ENCODE measurements around the gene BLOC1S4.
"Not testable (repeated sequence)": the region's sequence is repeated elsewhere in the genome, so short reads cannot be mapped to it uniquely, and the experiment has no call there.

The BLOC1S4 gene

DNA sequence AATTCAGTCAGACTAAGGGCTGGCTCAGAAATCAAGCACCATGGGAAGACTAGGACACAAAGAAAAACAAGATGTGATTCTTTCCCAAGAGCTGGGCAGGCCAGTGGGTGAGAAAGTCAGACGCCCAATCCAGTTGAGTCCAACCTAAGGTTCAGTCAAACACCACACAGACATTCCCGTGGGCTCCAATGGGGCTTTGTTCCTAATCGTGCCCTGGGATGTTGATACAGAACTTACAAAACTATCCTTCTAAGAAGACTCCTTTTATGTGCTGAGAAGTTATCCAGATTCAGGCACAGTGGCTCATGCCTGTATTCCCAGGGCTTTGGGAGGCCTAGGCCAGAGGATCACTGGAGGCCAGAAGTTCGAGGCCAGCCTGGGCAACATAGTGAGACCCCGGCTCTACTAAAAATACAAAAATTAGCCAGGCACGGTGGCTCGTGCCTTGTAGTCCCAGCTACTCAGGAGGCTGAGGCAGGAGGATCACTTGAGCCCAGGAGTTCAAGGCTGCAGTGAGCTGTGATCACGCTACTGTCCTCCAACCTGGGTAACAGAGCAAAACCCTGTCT is 3.7 kb downstream of the BLOC1S4 start:
- no peak for DNase-seq

DNA sequence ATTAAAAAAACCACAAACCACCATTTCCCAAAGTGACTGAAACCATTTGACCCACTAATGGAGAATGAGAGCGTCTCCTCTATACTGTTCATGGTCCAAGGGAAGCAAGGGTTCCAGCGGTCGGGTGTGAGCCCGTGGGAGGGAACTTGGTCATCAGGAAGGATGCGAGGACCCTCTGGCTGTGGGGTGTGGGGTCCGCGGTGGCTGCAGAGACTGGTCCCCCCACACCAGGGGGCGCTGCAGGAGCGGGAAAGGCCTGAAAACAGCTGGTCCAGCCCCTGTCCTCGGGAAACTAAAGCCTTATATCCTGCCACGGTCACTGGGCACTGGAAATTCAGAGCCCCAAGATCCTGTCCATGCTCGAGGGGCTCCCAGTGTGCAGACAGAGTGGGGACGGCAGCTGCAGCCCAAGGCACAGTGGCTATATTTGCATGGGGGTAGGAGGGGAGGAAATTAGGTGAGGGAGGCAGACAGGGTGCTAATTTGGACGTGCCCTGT is 4.3 kb downstream of the BLOC1S4 start:
- peak; percentile 83 for DNase-seq

DNA sequence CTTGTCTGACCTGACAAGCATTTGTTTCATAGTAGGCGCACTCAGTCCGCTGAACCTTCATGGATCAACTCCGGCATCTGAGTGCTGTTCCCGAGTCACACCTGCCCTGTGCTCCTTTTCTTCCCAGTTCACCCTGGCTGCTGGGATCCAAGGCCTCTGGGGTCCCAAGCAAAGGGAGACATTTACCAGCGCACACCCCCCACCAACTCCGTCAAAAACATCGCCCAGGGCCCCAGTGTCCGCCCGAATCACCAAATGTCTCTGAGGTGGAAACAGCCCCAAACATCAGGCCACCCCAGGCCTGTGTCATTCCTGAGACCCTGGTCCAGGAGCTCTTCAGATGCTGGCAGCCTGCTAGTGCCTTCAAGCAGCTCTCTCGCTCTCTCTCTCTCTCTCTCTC is 5.1 kb downstream of the BLOC1S4 start:
- DNase-seq = no peak

GRCh38 chr4:6722891-6723290 is 6.9 kb downstream of the BLOC1S4 start:
- DNase-seq = no peak

DNA sequence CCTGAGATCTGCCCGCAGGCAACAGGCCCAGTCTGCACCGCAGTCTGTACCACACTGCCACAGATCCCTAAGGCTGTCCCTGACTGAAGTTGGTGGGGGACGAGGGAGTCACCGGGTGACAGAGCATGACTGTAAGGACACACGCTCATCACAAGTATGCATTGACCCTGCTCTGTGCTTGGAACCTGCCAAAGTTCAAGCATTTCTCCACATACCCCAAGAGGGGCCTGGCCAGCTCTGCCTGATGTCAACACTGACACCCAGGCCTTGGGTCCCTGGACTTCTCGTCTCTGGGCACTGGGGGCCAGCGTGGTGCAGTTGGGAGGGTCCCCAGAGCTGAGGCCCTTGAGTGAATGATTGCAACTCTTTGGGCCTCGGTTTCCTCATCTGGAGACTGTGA is 7.9 kb downstream of the BLOC1S4 start:
- no peak for DNase-seq

DNA sequence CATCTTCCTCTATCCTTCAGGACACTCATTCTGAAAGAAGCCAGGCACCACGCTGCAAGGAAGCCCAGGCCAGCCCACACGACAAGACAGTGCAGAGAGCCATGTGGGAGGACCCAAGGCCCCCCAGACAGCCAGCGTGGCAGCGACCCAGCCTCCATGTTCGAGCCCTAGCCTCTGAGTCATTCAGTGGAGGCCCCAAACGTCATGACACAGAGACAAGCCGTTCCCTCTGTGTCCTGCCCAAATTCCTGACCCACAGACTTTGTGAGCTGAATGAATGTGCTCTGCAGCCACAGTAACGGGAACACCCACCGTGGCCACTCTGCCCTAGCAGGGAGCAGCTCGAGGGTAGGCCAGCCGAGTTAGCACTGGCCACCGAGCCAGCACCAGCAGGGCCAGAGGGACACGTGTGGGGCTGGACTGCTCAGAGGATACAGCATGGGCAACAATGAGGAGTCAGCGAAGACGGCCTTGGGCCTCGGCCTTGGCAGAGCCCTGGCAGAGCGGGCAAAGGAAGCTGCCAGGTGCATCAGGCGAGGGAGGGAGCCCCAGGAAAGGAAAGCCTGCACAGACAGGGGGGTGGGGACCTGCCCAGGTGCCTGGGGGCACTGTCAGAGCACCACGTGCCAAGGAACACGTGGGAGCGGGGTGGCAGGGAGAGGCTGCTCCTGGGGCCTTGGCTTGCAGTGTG is 8.6 kb downstream of the BLOC1S4 start:
- no peak for DNase-seq

DNA sequence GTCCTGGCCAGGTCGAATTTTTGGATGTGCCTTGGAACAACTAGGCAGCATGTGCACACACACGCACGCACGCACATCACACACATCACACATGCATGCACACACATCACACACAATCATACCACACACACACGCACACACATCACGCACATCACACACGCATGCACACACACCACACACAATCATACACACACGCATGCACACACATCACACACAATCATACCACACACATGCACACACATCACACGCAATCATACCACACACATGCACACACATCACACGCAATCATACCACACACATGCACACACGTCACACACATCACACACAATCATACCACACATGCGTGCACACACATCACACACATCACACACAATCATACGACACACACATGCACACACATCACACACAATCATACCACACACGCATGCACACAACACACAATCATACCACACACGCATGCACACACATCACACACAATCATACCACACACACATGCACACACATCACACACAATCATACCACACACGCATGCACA is 9.5 kb downstream of the BLOC1S4 start:
- DNase-seq = not testable (repeated sequence)

DNA sequence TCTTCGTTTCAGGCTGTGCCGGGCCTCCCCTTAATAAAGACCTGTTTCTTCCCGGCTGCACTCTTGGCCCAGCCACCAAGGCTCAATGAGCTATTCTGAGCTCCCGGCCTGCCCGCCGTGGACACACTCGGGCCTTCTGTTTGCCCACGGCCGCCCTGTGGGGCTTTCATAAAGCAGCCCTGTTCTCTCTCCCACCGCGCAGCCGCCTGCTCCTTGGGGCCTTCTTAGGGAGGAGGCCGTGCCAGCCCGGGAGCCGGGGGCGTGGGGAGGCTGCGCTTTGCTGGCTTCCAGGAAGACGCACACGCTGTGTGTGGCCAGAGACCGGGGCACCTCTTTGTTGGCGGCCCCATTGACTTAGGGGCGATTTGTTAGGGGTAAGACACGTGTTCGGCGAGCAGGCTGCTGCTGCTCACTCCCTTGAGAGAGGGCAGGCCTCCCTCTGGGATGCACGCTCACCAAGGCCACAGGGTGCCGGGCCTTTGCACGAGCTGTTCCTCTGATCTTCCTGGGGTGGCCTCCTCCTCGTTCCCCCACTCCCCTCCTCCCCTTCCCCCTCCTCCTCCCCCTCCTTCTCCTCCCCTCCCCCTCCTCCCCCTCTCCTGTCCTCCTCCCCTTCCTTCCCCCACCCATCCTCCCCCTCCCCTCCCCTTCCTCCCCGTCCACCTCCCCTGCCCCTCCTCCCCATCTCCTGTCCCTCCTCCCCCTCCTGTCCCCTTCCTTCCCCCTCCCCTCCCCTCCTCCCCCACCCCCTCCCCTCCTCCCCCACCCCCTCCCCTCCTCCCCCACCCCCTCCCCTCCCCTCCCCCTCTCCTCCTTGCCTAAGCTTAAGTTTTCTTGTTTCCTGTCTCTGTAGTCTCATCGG is 11.3 kb downstream of the BLOC1S4 start:
- DNase-seq = no peak

DNA sequence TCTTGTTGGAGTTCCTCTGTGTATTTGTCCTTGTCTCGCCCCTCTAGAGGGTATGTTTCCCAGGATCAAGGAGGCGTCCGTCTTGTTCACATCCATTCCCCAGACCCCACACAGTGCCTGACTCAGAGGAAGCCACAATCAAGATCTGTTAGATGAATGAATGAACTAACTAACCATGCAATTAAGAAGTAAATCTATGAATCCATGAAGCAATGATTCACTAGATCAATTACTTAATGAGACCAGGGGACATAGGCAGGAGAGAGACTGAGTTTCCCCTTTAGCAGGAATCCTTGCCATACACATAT is 11.9 kb downstream of the BLOC1S4 start:
- peak; percentile 19 for DNase-seq

GRCh38 chr4:6728320-6729029 is 12.5 kb downstream of the BLOC1S4 start:
- no peak for DNase-seq

DNA sequence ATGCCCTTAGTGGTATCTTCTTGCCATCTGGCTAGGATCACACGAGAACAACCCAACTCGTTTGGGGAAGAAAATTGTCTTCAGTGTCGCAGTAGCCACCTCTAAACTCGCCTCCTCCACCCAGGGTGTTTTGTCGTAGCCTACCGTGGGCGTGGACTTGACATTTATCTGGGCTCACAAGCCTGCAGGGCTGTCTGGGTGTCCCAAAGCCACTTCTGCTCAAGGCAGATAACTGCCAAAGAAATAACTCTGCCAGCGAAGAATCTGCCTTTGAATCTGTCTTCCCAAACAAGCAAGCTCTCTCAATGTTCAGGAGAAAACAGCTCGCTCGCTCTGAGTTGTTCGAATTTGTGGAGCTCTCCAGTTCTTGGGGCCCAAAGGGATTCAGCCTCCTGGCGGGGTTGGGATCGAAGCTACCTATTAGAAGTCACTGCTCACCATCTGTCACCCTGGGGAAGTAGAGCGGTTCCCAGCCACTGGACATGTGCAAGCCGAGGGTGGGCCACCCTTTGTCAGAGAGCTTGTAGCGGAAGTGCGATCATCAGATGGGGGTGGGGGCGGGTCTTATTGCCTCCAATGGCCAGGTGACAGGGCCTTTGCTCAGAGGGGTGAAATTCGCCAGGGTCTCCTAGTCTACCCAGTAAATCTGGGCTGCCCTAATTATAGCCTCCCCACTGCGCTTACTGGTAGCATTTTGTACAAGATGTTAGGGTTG is 14.8 kb downstream of the BLOC1S4 start:
- DNase-seq = peak; percentile 98

GRCh38 chr4:6731318-6731675 is 15.3 kb downstream of the BLOC1S4 start:
- DNase-seq = no peak

GRCh38 chr4:6731780-6732179 is 15.8 kb downstream of the BLOC1S4 start:
- DNase-seq = no peak

DNA sequence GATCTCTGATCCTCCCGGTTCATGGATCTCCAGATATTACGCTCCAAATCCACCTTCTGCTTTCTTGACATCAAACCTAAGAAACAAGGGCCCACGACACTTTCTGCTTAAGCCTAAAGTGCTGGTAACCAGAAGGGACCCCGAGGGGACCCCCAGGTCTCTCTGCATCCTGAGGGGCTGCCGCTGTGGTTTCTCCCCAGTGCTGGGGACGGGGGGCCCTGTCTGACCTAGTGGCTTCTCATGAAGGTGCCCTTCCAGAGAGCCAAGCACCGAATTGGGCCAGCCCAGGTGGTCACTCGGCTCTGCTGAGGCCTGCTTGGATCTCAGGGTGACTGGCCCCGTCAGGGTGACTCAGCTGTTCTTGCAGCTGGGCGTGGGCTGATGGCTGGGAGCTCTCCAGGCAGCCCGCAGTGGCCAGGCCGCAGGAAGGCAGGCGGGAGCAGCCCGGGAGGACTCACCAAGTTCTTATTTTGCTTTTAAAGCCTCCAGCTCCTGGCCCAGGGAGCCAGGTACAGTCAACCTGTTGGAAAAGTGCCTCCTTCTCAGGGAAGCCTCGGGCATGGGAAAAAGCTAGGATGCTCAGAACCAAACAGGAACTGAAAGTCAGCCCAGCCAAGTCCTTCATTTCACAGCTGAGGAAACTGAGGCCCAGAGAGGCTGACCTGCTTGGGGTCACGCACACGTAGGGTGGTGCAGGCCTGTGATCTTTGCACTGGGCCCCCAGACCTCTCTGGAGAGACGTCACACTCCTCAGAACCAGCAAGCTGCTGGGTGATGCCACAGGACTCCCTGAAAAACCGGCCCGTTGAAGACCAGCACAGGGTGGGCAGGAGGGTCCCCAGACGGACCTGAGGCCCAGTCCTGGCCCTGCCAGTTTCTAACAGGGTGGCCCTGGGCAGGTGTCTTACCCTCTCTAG is 16.7 kb downstream of the BLOC1S4 start:
- DNase-seq = peak; percentile 90

DNA sequence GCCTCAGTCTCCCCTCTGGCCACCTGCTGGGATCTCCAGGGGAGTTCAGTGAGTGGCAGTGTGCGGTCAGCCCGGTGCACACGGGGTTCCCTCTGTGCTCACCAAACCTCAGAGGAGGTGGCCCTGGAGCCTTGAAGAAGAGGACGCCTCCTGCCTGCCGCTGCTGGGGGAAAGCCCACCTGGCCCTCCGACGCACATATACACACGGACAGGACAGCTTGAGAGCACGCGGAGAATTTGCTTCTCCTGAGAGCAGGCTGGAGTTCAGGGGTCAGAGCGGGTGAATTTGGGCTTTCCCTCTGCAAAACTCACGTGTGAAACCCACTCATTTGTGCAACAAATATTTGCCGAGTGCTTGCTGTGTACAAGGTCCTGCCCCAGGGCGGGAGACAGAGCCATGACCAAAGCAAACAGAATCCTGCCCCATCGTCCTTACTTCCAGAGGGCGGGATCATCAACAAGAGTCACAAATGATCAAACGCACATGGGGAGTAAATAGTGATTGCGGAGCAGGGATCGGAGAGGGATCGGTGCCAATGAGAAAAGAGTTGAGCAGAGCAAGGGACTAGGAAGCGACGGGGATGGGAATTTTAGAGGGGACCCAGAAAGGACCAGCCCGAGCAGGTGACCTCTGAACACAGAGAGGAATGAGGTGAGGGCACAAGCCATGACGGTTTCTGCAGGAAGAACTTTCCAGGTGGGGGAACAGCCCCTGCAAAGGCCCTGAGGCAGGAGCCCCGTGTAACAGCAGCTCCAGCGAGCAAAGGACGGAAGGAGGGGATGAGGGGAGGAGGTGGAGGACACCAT is 17.6 kb downstream of the BLOC1S4 start:
- DNase-seq = no peak

DNA sequence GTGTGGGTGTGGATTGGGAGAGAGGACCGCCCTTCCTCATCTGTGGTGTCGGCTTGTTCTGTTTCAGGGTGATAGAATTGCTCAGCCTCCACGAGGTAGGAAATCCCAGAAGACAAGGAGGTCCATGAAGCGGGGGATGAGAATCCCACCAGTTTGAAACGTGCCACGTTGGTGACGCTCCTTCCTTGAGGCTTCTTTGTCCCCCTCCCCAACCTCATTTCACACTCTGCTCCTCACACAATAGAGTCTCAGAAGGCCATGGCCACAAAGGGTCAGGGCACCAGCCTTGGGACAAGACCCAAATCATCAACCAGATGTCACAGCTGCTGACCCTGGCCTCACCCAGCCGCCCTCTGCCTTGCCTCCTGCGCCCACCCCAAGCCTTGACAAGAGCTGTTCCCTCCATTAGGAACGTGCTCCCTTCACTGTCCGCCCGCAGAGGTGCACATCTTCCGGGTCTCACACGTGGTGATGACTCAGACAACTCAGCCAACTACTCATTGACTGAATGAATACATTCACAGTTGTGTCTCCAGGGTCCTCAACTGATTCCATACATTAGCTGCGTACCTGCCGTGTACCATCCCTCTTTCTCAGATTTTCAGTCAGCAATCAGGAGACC is 18.3 kb downstream of the BLOC1S4 start:
- DNase-seq = no peak

DNA sequence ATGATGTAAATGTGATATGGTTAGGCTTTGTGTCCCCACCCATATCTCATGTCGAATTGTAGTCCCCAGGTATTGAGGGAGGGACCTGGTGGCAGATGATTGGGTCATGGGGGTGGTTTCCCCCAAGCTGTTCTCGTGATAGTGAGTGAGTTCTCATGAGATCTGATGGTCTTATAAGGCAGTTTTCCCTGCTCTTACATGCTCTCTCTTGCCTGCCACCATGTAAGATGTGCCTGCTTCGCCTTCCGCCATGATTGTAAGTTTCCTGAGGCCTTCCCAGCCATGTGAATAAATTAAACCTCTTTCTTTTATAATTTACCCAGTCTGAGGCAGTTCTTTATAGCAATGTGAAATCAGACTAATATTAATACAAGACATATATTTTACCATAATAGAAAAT is 23.9 kb downstream of the BLOC1S4 start:
- DNase-seq = no peak

DNA sequence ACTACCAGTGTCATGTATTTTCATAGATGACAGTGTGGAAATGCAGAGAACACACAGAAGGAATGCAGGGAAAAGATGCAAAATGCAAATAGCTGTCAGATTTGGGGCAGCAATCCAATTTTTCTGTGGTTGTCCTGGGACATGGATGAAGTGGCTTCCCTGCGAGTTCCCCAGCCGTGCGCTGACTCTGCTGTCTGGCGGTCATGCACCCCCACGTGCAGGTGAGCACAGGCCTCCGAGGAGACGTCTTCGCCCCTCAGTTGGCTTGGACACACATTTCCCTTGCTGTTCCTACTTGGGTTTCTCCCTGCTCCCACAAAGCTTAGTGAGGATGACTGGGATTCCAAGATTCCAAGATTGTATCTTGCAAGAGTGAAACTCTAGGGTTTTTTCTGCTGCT is 24.4 kb downstream of the BLOC1S4 start:
- no peak for DNase-seq

DNA sequence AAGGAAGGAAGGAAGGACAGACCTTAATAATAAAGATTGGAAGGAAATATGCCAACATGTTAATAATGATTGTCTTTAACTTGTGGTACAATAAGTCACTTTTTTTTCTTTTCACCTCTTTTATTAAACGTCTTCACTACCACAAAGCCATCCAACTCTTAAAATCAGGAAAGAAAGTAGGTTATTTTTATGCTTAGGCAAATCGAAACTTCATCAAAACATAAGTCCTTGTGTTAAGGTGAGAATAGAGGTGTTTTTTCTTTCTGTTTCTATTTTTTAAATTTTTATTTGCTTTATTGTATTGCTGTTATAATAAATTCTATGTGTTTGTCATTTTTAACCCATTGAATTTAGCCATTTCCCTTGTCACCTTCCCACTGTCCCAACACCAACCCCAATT is 26.5 kb downstream of the BLOC1S4 start:
- no peak for DNase-seq

DNA sequence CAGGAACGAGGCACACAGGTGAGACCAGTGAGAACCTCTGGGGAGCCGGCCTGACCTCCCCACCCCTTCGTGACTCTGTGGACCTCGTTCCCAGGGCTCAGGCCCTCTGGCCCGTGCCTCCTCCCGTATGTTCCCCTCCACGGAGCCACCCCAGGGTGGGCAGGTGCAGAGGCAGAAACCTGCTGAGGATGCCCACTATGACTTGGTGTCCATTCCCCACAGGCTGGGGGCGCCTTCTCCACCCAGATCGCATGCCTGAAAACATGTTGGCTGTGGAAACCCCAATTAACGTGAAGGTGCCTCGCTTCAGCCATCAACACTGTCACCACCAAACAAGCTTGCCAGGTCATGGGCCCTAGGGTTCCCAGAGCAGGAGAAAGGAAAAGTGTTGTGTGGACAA is 27.0 kb downstream of the BLOC1S4 start:
- no peak for DNase-seq

Data from OCI-M1 (cell line).